Measurements from ENCODE around the gene BLVRA.

BLVRA gene

DNA sequence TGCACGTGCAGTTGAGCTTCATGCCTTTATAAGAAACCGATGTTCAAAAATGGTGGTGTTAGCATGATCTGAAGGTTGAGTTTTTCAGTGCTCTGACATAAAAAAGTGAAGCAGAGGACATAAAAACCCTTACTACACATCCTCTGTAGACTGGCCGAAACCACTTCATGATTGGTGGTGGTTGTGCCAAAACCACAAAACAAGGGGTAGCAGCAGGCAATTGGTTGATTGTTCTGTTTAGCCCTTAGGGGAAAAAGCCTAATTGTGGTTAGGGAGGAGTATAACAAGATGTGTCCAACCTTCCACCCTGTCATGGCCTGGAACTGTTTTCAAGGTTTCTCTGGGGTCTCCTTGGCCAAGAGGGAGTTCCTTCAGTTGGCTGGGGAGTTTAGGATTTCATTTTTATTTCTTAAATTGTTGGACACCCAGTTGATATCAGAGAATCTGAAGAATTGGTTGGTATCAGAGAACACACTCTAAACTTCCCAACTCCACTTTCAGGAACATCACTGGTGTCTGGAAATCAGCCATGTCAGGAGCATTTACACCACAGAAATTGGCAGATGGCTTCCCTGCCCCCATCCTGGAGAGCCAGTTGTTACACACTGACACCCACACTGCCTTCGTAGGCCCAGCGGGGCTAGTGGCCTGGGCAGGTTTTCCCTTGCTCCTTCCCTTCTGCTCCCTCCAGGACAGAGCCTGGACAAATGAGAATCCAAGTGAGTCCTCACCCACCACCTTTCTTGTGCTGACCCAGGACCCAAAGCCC lies 92.1 kb downstream of the BLVRA start:
- TF ChIP-seq, protein P1, sequence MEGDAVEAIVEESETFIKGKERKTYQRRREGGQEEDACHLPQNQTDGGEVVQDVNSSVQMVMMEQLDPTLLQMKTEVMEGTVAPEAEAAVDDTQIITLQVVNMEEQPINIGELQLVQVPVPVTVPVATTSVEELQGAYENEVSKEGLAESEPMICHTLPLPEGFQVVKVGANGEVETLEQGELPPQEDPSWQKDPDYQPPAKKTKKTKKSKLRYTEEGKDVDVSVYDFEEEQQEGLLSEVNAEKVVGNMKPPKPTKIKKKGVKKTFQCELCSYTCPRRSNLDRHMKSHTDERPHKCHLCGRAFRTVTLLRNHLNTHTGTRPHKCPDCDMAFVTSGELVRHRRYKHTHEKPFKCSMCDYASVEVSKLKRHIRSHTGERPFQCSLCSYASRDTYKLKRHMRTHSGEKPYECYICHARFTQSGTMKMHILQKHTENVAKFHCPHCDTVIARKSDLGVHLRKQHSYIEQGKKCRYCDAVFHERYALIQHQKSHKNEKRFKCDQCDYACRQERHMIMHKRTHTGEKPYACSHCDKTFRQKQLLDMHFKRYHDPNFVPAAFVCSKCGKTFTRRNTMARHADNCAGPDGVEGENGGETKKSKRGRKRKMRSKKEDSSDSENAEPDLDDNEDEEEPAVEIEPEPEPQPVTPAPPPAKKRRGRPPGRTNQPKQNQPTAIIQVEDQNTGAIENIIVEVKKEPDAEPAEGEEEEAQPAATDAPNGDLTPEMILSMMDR (IDR thresholded peaks at IDR 0.05): no peak

DNA sequence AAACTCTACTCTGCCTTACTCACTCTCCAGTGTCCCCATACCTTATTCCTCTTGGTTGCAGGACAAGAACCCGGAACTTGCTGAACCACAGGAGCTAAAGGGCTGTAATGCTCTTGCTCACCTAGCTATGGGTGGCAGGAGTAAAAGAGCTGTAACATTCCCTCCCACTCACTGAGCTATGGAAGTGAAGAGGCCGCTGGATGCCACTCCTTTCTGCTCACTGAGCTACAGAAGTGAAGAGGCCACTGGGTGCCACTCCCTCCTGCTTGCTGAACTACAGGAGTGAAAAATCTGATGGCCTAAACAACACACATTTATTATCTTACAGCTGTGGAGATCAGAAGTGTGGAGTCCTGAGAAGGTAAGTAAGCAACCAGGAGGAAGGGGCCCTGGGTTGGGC lies 93.3 kb downstream of the BLVRA start:
- TF ChIP-seq, protein P1 (IDR thresholded peaks at IDR 0.05): no peak

DNA sequence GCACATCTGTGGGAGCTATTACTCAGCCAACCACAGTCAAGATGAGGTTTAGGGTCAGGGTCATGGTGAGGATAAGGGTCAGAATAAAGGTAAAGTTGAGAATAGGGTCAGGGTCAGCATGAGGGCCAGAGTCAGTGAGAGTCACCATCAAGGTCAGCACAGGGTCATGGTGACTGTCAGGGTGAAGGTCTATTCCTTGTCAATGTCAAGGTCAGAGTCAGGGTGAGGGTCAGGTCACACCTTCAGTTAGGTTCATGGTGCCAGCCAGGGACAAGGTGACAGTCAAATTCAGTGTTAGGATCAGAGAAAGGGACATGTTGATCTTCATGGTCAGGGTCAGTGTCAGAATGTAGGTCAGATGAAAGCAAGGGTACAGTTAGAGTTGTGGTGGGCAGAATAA lies 96.7 kb downstream of the BLVRA start:
- TF ChIP-seq, protein P1 (IDR thresholded peaks at IDR 0.05): no peak

DNA sequence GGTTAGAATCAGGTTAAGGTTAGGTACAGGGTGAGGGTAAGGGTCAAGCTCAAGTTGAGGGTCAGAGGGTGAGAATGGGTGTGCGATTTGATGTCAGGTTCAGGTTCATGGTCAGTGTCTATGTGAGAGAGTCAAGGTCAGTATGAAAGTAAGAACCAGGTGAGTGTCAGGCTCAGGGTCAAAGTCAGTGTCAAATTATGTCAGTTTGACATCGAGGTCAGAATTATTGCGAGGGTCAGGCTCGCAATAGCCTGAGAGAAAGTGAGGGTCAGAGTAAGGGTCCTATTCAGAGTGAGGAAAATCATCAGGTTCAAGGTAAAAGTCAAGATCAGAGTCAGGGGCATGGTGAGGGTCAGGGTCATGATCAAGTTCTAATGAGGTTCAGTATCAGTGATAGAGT lies 97.8 kb downstream of the BLVRA start:
- TF ChIP-seq, protein P1 (IDR thresholded peaks at IDR 0.05): no peak

Data from LNCAP (cell line).